K562 (cell line): Measurements from ENCODE around the gene HSPA2. TPM values are rescaled to one million over a fixed set of nuclear protein-coding genes. Genes with fewer than 3 reads are reported as not detected.

Source experiments
- ATAC-seq: fragments of 200-7000 bp; cut with Tn5 transposase; 3 replicates; pipeline ENCODE4 v1.9.1; 2020; ENCODE audit warnings: moderate library complexity
- BruUV-seq: library from RNA; stranded (reverse); fragments of 400-500 nt; replicated peaks from 2 replicates; lab custom pipeline; 2021; lab: Mats Ljungman, UMichigan
- CTCF ChIA-PET: fragments of 300-600 bp; formaldehyde crosslinking; extraction: SDS; loops from one replicate; lab custom pipeline; 2021; ENCODE audit warnings: low intra/inter-chr PET ratio; lab: Yijun Ruan, JAX
- POLR2A ChIA-PET: fragments of 300-600, 350-650 bp; sonication (Branson Sonifier 250); formaldehyde crosslinking; extraction: SDS; loops from one replicate; lab custom pipeline; 2021; ENCODE audit warnings: antibody characterized with exemption, inconsistent platforms; lab: Yijun Ruan, JAX
- DNase-seq, 4 experiments: peaks; one replicate each; pipeline versions ENCODE4 v3.0.0 to v3.0.0-alpha.2; 2011 to 2018; ENCODE audit warnings: low spot score in 3 of 4, mixed read lengths in 3 of 4; ENCODE audit errors: extremely low read depth in 1 of 4
- FAIRE-seq: peaks from 2 replicates; lab custom pipeline; 2011; peaks lifted over from hg19 to GRCh38; lab: Jason Lieb, UNC
- H2AFZ ChIP-seq: 2 replicates; pipeline ENCODE4 v1.6.0; 2011; ENCODE audit warnings: low read depth, low read length, control low read depth, inconsistent platforms
- H3K27ac ChIP-seq: fragments of 200-600 bp; 3 replicates; pipeline ENCODE4 v1.8.0; 2011; ENCODE audit warnings: low read depth, mild to moderate bottlenecking, control low read depth, inconsistent platforms, low read length, moderate library complexity, mixed read lengths; ENCODE audit errors: extremely low read depth
- H3K27me3 ChIP-seq, 2 experiments: fragments of 300-600 bp in 1 of 2; 2 replicates in 1 of 2; 3 replicates in 1 of 2; pipeline versions ENCODE4 v1.6.0 to v1.8.0; 2011; ENCODE audit warnings: inconsistent platforms in 2 of 2, low read length in 2 of 2, mild to moderate bottlenecking in 1 of 2, mixed read lengths in 1 of 2, moderate library complexity in 1 of 2; ENCODE audit not compliant: control insufficient read depth in 2 of 2, insufficient read depth in 2 of 2
- H3K36me3 ChIP-seq: fragments of 300-600 bp; 3 replicates; pipeline ENCODE4 v1.8.0; 2011; ENCODE audit warnings: mild to moderate bottlenecking, low read length, inconsistent platforms; ENCODE audit not compliant: control insufficient read depth, insufficient read depth
- H3K4me1 ChIP-seq, 2 experiments: fragments of 200-600 bp in 1 of 2; replicated peaks in 1 of 2; 2 replicates in 1 of 2; 3 replicates in 1 of 2; pipeline versions ENCODE4 v1.5.1 to v1.8.0; 2011; ENCODE audit warnings: inconsistent platforms in 2 of 2, low read length in 2 of 2, mild to moderate bottlenecking in 1 of 2, mixed read lengths in 1 of 2, moderate library complexity in 1 of 2; ENCODE audit not compliant: control insufficient read depth in 2 of 2, insufficient read depth in 2 of 2
- H3K4me2 ChIP-seq: 2 replicates; pipeline ENCODE4 v1.6.1; 2011; ENCODE audit warnings: low read length, control low read depth, inconsistent platforms, mixed read lengths; ENCODE audit not compliant: insufficient read depth
- H3K4me3 ChIP-seq: fragments of 200-600 bp; sonication (generic), shearing (Covaris generic); 2 replicates; pipeline ENCODE4 v1.5.1; 2016; ENCODE audit warnings: control low read depth, inconsistent platforms
- H3K79me2 ChIP-seq: fragments of 200-600 bp; 3 replicates; pipeline ENCODE4 v1.8.0; 2011; ENCODE audit warnings: low read length, inconsistent platforms; ENCODE audit not compliant: control insufficient read depth, insufficient read depth
- H3K9ac ChIP-seq, 2 experiments: 2 replicates each; pipeline versions ENCODE4 v1.6.0 to v1.6.1; 2011; ENCODE audit warnings: low read depth in 2 of 2, low read length in 2 of 2, control low read depth in 1 of 2, inconsistent platforms in 1 of 2, mild to moderate bottlenecking in 1 of 2, mixed read lengths in 1 of 2; ENCODE audit not compliant: insufficient read depth in 1 of 2
- H3K9me1 ChIP-seq: one replicate; pipeline ENCODE4 v1.6.0; 2011; ENCODE audit warnings: inconsistent platforms, mild to moderate bottlenecking, low read length, moderate library complexity; ENCODE audit not compliant: control insufficient read depth, insufficient read depth
- H3K9me3 ChIP-seq: replicated peaks from 2 replicates; pipeline ENCODE4 v1.5.1; 2011; ENCODE audit warnings: low read depth, low read length, inconsistent platforms; ENCODE audit not compliant: control insufficient read depth, insufficient read depth
- H4K20me1 ChIP-seq: replicated peaks from 2 replicates; pipeline ENCODE4 v1.6.1; 2011; ENCODE audit warnings: low read length, inconsistent platforms, mixed read lengths; ENCODE audit not compliant: control insufficient read depth, insufficient read depth
- AFF1 ChIP-seq, 2 experiments: fragments of 450-650 bp; IDR thresholded peaks; 2 replicates each; pipeline ENCODE4 v1.6.1; 2018; ENCODE audit warnings: mild to moderate bottlenecking in 2 of 2, low read depth in 1 of 2; ENCODE audit not compliant: partially characterized antibody in 2 of 2
- BCOR ChIP-seq: fragments of 450-650 bp; IDR thresholded peaks from 2 replicates; pipeline ENCODE4 v1.6.1; 2016
- POLR2A ChIP-seq: fragments of 450-650 bp; conservative IDR thresholded peaks from 2 replicates; pipeline ENCODE4 v1.6.1; 2016
- ZNF134 ChIP-seq: fragments of 250-450 bp; sonication (Bioruptor Pico); conservative IDR thresholded peaks from 2 replicates; pipeline ENCODE4 v1.4.0; 2020
- ZNF165 ChIP-seq: fragments of 250-450 bp; sonication (Bioruptor Pico); IDR thresholded peaks from 2 replicates; pipeline ENCODE4 v1.4.0; 2020; ENCODE audit warnings: borderline replicate concordance
- WGBS: fragments of 100-300 bp; shearing (Covaris generic); methylation state at CpG from one replicate; pipeline ENCODE4 v1.1.6; 2016; ENCODE audit warnings: low coverage, mixed read lengths; ENCODE audit not compliant: insufficient coverage; ENCODE audit errors: missing lambda C conversion rate; 5-methylcytosine and 5-hydroxymethylcytosine counted together
- in situ Hi-C: fragments of 300-500 bp; cut with MboI; formaldehyde crosslinking; loops from 4 replicates; pipeline ENCODE4 v1.15.0; 2018; ENCODE audit warnings: inconsistent platforms, mixed read lengths
- intact Hi-C: fragments of 100-400 bp; cut with micrococcal nuclease; formaldehyde crosslinking; loops from 2 replicates; pipeline ENCODE4 v1.14.2; 2022
- polyA plus RNA-seq, 8 experiments: library from polyadenylated mRNA; depleted of rRNA in 4 of 8; stranded (reverse) in 5 of 8; unstranded in 3 of 8; fragments of >200 nt; fragmentation: Nextera tagmentation in 2 of 8; fragmentation: Illumina TruSeq in 1 of 8; extraction: Ambion mirVana in 2 of 8; extraction: Trizol in 1 of 8; gene quantifications; 2 replicates each; pipeline versions ENCODE4 v1.2.1 to v1.2.3, GENCODE V29; 2011 to 2014; ENCODE audit warnings: inconsistent platforms in 1 of 8, missing spikeins in 1 of 8
- total RNA-seq, 7 experiments: library from RNA; depleted of rRNA in 6 of 7; stranded (reverse); fragments of >200 nt in 6 of 7; fragmentation: Illumina TruSeq in 2 of 7; extraction: Trizol in 2 of 7; gene quantifications; 2 replicates each; pipeline versions ENCODE4 v1.2.1 to v1.2.3, GENCODE V29; 2011 to 2021; ENCODE audit warnings: low replicate concordance in 1 of 7
- TF ChIP-seq, protein P1 (sequence below), 2 experiments: fragments of 450-650 bp in 1 of 2; IDR thresholded peaks; 2 replicates each; pipeline ENCODE4 v1.6.1; 2011 to 2017; ENCODE audit warnings: low read depth in 2 of 2, antibody characterized with exemption in 1 of 2, borderline replicate concordance in 1 of 2, low read length in 1 of 2, mild to moderate bottlenecking in 1 of 2, mixed read lengths in 1 of 2; ENCODE audit not compliant: control insufficient read depth in 1 of 2
- TF ChIP-seq, protein P2 (sequence below): sonication (generic); formaldehyde crosslinking; IDR thresholded peaks from 2 replicates; pipeline ENCODE4 v1.8.0; 2023; ENCODE audit warnings: mild to moderate bottlenecking, missing genetic modification reagents

The HSPA2 gene
- total and polyA plus RNA-seq, 9 of the 15 experiments (the other 6 are each of a cell fraction or from before 2014, with no cell fraction given): not detected

GRCh38 chr14:64504897-64505794, 35.4 kb upstream of the HSPA2 start (continued):
- TF ChIP-seq, protein P1, sequence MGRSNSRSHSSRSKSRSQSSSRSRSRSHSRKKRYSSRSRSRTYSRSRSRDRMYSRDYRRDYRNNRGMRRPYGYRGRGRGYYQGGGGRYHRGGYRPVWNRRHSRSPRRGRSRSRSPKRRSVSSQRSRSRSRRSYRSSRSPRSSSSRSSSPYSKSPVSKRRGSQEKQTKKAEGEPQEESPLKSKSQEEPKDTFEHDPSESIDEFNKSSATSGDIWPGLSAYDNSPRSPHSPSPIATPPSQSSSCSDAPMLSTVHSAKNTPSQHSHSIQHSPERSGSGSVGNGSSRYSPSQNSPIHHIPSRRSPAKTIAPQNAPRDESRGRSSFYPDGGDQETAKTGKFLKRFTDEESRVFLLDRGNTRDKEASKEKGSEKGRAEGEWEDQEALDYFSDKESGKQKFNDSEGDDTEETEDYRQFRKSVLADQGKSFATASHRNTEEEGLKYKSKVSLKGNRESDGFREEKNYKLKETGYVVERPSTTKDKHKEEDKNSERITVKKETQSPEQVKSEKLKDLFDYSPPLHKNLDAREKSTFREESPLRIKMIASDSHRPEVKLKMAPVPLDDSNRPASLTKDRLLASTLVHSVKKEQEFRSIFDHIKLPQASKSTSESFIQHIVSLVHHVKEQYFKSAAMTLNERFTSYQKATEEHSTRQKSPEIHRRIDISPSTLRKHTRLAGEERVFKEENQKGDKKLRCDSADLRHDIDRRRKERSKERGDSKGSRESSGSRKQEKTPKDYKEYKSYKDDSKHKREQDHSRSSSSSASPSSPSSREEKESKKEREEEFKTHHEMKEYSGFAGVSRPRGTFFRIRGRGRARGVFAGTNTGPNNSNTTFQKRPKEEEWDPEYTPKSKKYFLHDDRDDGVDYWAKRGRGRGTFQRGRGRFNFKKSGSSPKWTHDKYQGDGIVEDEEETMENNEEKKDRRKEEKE (IDR thresholded peaks at IDR 0.05; ENCODE audit: borderline replicate concordance in 1 of 2, control insufficient read depth in 1 of 2, low read depth in 2 of 2, low read length in 1 of 2): no peak

DNA sequence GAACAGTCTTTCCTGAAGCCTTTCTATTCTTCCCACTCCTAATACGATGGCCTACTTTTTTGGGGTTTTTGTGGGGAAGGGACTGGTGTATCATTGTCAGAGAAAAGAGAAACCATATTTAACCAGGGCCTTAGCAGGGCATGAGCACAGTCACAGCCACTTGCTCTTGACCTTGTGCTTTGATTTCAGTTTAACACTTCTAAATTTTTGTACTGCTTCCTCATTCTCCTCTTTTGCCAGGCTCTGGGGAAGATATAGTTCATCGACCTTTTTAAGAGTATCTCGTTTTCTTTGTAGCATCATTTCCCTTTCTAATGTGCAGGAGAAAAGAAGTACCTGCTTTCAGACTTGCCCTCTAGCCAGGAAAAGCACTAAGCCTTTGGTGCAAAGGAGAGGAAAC, 33.8 kb upstream of the HSPA2 start:
- H3K79me2 ChIP-seq: peaks cover 68% of the 10 kb centered on the region
- peak overlapping the region; percentile 11; the same call in 1 of the 2 replicates for H3K4me3 ChIP-seq
- peak overlapping the region; percentile 54; the same call in 1 of the 3 replicates for H3K27ac ChIP-seq
- no peak overlapping the region for H2AFZ ChIP-seq
- H3K27me3 ChIP-seq: no peaks in the 10 kb centered on the region
- 0% methylated on average over 3 of the region's 3 CpGs for WGBS
- peak overlapping the region; percentile 62 for H3K4me2 ChIP-seq
- DNase-seq (no peak), ATAC-seq (no peak), FAIRE-seq (no peak)
- peak overlapping the region in 1 of 2 experiments; percentile 49; a peak in 2 of 4 replicates for H3K9ac ChIP-seq
- H3K9me3 ChIP-seq: no peaks in the 10 kb centered on the region
- POLR2A ChIA-PET: interaction anchor here (0.7 to 1.1 kb wide), 2 partner anchors 15 to 125 kb away, joined by 3 read pairs; no protein-coding TSS in a partner anchor
- BruUV-seq: no TSS peak
- no peaks in the 10 kb centered on the region; the same call in 2 of the 3 replicates for H3K36me3 ChIP-seq
- in situ Hi-C loops (no loop called here), intact Hi-C loops (loop anchor here (5.0 kb wide), 1 partner anchor 39 kb away; the partner anchor contains the start of gene AKAP5)
- CTCF ChIA-PET: no interaction called here
- no peaks in the 10 kb centered on the region for H3K9me1 ChIP-seq
- H3K4me1 ChIP-seq: peaks cover 22 to 43% of the 10 kb centered on the region in 2 experiments
- no peaks in the 10 kb centered on the region for H4K20me1 ChIP-seq
- TF ChIP-seq, protein P2, sequence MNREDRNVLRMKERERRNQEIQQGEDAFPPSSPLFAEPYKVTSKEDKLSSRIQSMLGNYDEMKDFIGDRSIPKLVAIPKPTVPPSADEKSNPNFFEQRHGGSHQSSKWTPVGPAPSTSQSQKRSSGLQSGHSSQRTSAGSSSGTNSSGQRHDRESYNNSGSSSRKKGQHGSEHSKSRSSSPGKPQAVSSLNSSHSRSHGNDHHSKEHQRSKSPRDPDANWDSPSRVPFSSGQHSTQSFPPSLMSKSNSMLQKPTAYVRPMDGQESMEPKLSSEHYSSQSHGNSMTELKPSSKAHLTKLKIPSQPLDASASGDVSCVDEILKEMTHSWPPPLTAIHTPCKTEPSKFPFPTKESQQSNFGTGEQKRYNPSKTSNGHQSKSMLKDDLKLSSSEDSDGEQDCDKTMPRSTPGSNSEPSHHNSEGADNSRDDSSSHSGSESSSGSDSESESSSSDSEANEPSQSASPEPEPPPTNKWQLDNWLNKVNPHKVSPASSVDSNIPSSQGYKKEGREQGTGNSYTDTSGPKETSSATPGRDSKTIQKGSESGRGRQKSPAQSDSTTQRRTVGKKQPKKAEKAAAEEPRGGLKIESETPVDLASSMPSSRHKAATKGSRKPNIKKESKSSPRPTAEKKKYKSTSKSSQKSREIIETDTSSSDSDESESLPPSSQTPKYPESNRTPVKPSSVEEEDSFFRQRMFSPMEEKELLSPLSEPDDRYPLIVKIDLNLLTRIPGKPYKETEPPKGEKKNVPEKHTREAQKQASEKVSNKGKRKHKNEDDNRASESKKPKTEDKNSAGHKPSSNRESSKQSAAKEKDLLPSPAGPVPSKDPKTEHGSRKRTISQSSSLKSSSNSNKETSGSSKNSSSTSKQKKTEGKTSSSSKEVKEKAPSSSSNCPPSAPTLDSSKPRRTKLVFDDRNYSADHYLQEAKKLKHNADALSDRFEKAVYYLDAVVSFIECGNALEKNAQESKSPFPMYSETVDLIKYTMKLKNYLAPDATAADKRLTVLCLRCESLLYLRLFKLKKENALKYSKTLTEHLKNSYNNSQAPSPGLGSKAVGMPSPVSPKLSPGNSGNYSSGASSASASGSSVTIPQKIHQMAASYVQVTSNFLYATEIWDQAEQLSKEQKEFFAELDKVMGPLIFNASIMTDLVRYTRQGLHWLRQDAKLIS (CRISPR knock-in tag): no peak
- TF ChIP-seq POLR2A (no peak), ZNF134 (no peak), AFF1 (IDR thresholded peaks at IDR 0.05; ENCODE audit: low read depth in 1 of 2, partially characterized antibody in 2 of 2) (no peak), ZNF165 (no peak), BCOR (no peak)
